Measurements from ENCODE around the gene PPP1R3G. TPM values are rescaled to one million over a fixed set of nuclear protein-coding genes. Genes with fewer than 3 reads are reported as not detected.

Gene PPP1R3G
- total RNA-seq, 1 experiment from 2014 or later = 0.44 TPM

- in situ Hi-C loops (cut with HindIII; ENCODE audit: low pct_unique_long_range_greater_than_20kb, low sequenced_read_pairs) = no loop called here
- TF ChIP-seq REST (IDR thresholded peaks at IDR 0.05; ENCODE audit: insufficient read depth in 1 of 2, low read depth in 2 of 2, low read length in 1 of 2) (no peak), TCF7L2 (IDR thresholded peaks at IDR 0.05; ENCODE audit: low read depth, low read length) (no peak), CTCF (IDR thresholded peaks at IDR 0.05) (no peak), POLR2AphosphoS5 (IDR thresholded peaks at IDR 0.05; ENCODE audit: low read depth, low read length) (no peak), SIN3A (IDR thresholded peaks at IDR 0.05; ENCODE audit: borderline replicate concordance, insufficient read depth, low read depth, low read length) (no peak)
- Histone ChIP-seq H3K27ac (ENCODE audit: low read length) (no peak overlapping the region), H3K9me3 (ENCODE audit: control insufficient read depth, insufficient read depth, low read depth, low read length) (no peaks in the 10 kb centered on the region), H3K36me3 (ENCODE audit: control insufficient read depth, insufficient read depth, low read length) (no peaks in the 10 kb centered on the region), H3K4me3 (ENCODE audit: low read depth in 2 of 2, low read length in 2 of 2) (no peak overlapping the region), H3K4me1 (ENCODE audit: control insufficient read depth, insufficient read depth, low read length) (no peaks in the 10 kb centered on the region), H3K27me3 (ENCODE audit: control insufficient read depth, insufficient read depth, low read length) (no peaks in the 10 kb centered on the region)
- POLR2A ChIA-PET = no interaction called here
- ATAC-seq = no peak
- BruUV-seq (replicated peaks) = no TSS peak
- CTCF ChIA-PET = no interaction called here
- intact Hi-C loops (cut with micrococcal nuclease; ENCODE audit: unreplicated experiment) = no loop called here
- no peak for DNase-seq (ENCODE audit: low read depth, low spot score)
These were observed 13.9 kb upstream of the PPP1R3G start for GRCh38 chr6:5071216-5071615.

- intact Hi-C loops (cut with micrococcal nuclease; ENCODE audit: unreplicated experiment) = no loop called here
- H3K4me3 ChIP-seq (ENCODE audit: low read depth in 2 of 2, low read length in 2 of 2) = no peak overlapping the region
- H3K9me3 ChIP-seq (ENCODE audit: control insufficient read depth, insufficient read depth, low read depth, low read length) = no peaks in the 10 kb centered on the region
- BruUV-seq (replicated peaks) = no TSS peak
- CTCF ChIA-PET = no interaction called here
- H3K27me3 ChIP-seq (ENCODE audit: control insufficient read depth, insufficient read depth, low read length) = no peaks in the 10 kb centered on the region
- POLR2A ChIA-PET = no interaction called here
- no peak overlapping the region for H3K27ac ChIP-seq (ENCODE audit: low read length)
- H3K36me3 ChIP-seq (ENCODE audit: control insufficient read depth, insufficient read depth, low read length) = no peaks in the 10 kb centered on the region
- no peak for TF ChIP-seq SIN3A (IDR thresholded peaks at IDR 0.05; ENCODE audit: borderline replicate concordance, insufficient read depth, low read depth, low read length)
- no peak for TF ChIP-seq POLR2AphosphoS5 (IDR thresholded peaks at IDR 0.05; ENCODE audit: low read depth, low read length)
- TF ChIP-seq REST (IDR thresholded peaks at IDR 0.05; ENCODE audit: insufficient read depth in 1 of 2, low read depth in 2 of 2, low read length in 1 of 2) = no peak
- no peak for TF ChIP-seq TCF7L2 (IDR thresholded peaks at IDR 0.05; ENCODE audit: low read depth, low read length)
- no peak for TF ChIP-seq CTCF (IDR thresholded peaks at IDR 0.05)
- in situ Hi-C loops (cut with HindIII; ENCODE audit: low pct_unique_long_range_greater_than_20kb, low sequenced_read_pairs) = no loop called here
- no peaks in the 10 kb centered on the region for H3K4me1 ChIP-seq (ENCODE audit: control insufficient read depth, insufficient read depth, low read length)
- ATAC-seq = no peak
- no peak for DNase-seq (ENCODE audit: low read depth, low spot score)
These were observed 12.7 kb upstream of the PPP1R3G start for GRCh38 chr6:5072440-5072839.
